H1 (cell line): ENCODE results near the gene RAB3A. TPM values are rescaled to one million over a fixed set of nuclear protein-coding genes. Genes with fewer than 3 reads are reported as not detected.

Source experiments
- CHD1 ChIP-seq: IDR thresholded peaks from 2 replicates; pipeline ENCODE4 v1.6.1; 2012; ENCODE audit warnings: low read depth, low read length, improper control_type of control experiment
- CTCF ChIP-seq, 3 experiments: IDR thresholded peaks; 1 replicate in 2 of 3; 2 replicates in 1 of 3; pipeline versions ENCODE4 v1.5.1 to v1.6.1; 2011; ENCODE audit warnings: low read length in 3 of 3, mild to moderate bottlenecking in 3 of 3, inconsistent platforms in 2 of 3, low read depth in 1 of 3, moderate library complexity in 1 of 3; ENCODE audit not compliant: insufficient read depth in 1 of 3; ENCODE audit errors: control extremely low read depth in 1 of 3
- POLR2A ChIP-seq, 2 experiments: IDR thresholded peaks; 1 replicate in 1 of 2; 2 replicates in 1 of 2; pipeline ENCODE4 v1.6.1; 2011; ENCODE audit warnings: low read depth in 2 of 2, low read length in 2 of 2, mild to moderate bottlenecking in 2 of 2; ENCODE audit errors: control extremely low read depth in 1 of 2
- RNF2 ChIP-seq: fragments of 200-900, 300-1000 bp; sonication (generic); IDR thresholded peaks from 2 replicates; pipeline ENCODE4 v1.7.1; 2016; ENCODE audit warnings: borderline replicate concordance, low read depth, mild to moderate bottlenecking, antibody characterized with exemption, low read length; ENCODE audit not compliant: poor library complexity, severe bottlenecking; ENCODE audit errors: missing control alignments
- polyA plus RNA-seq, 7 experiments: library from polyadenylated mRNA; depleted of rRNA in 3 of 7; stranded (reverse) in 5 of 7; unstranded in 2 of 7; fragments of >200 nt in 5 of 7; fragments of 200-250 nt in 2 of 7; gene quantifications; 1 replicate in 5 of 7; 2 replicates in 1 of 7; 4 replicates in 1 of 7; pipeline versions ENCODE4 v1.2.1 to v1.2.3, GENCODE V29; 2011 to 2013; ENCODE audit warnings: missing spikeins in 2 of 7, mixed read lengths in 2 of 7
- total RNA-seq: library from RNA; stranded (reverse); fragmentation: NEBNext Ultra II Directional; extraction: Animal tissue kit (Norgen Biotek cat#: 25700); gene quantifications from 2 replicates; pipeline ENCODE4 v1.2.1, GENCODE V29; 2021

The RAB3A gene
- total and polyA plus RNA-seq, 2 of the 8 experiments (the other 6 are each of a cell fraction or from before 2014, with no cell fraction given), result 13.6 to 14.2 TPM

GRCh38 chr19:18197941-18198340, 5.9 kb downstream of the RAB3A start (continued):
- TF ChIP-seq CTCF (IDR thresholded peaks at IDR 0.05; ENCODE audit: control extremely low read depth in 1 of 3, insufficient read depth in 1 of 3, low read depth in 1 of 3, low read length in 3 of 3), result no peak
- TF ChIP-seq CHD1, result no peak
- TF ChIP-seq RNF2, result no peak
- no peak for TF ChIP-seq POLR2A (IDR thresholded peaks at IDR 0.05; ENCODE audit: control extremely low read depth in 1 of 2, low read depth in 2 of 2, low read length in 2 of 2)
